H1 (cell line): ENCODE results near the gene MAGI2. TPM values are rescaled to one million over a fixed set of nuclear protein-coding genes. Genes with fewer than 3 reads are reported as not detected.

Source experiments
- CHD7 ChIP-seq: fragments of 300-600 bp; sonication (generic); IDR thresholded peaks from 2 replicates; pipeline ENCODE4 v1.7.1; 2012; ENCODE audit warnings: low read length, moderate library complexity, mild to moderate bottlenecking, inconsistent platforms; ENCODE audit not compliant: insufficient replicate concordance
- polyA plus RNA-seq, 7 experiments: library from polyadenylated mRNA; depleted of rRNA in 3 of 7; stranded (reverse) in 5 of 7; unstranded in 2 of 7; fragments of >200 nt in 5 of 7; fragments of 200-250 nt in 2 of 7; gene quantifications; 1 replicate in 5 of 7; 2 replicates in 1 of 7; 4 replicates in 1 of 7; pipeline versions ENCODE4 v1.2.1 to v1.2.3, GENCODE V29; 2011 to 2013; ENCODE audit warnings: missing spikeins in 2 of 7, mixed read lengths in 2 of 7
- total RNA-seq: library from RNA; stranded (reverse); fragmentation: NEBNext Ultra II Directional; extraction: Animal tissue kit (Norgen Biotek cat#: 25700); gene quantifications from 2 replicates; pipeline ENCODE4 v1.2.1, GENCODE V29; 2021

MAGI2 gene
- total and polyA plus RNA-seq, 2 of the 8 experiments (the other 6 are each of a cell fraction or from before 2014, with no cell fraction given), result 6.0 to 27.3 TPM

- TF ChIP-seq CHD7, result no peak
Observed at GRCh38 chr7:78015574-78016260, 1437.8 kb downstream of the MAGI2 start (continued).
